Activated effector memory CD4-positive, alpha-beta T cell treated with Interleukin-2 at 50 U/mL for 16 hours (primary cell): ENCODE results near the gene LRTM1.

ENCODE experiments used
- DNase-seq: peaks from one replicate; pipeline ENCODE4 v3.0.0-alpha.2; 2020

Gene LRTM1

DNA sequence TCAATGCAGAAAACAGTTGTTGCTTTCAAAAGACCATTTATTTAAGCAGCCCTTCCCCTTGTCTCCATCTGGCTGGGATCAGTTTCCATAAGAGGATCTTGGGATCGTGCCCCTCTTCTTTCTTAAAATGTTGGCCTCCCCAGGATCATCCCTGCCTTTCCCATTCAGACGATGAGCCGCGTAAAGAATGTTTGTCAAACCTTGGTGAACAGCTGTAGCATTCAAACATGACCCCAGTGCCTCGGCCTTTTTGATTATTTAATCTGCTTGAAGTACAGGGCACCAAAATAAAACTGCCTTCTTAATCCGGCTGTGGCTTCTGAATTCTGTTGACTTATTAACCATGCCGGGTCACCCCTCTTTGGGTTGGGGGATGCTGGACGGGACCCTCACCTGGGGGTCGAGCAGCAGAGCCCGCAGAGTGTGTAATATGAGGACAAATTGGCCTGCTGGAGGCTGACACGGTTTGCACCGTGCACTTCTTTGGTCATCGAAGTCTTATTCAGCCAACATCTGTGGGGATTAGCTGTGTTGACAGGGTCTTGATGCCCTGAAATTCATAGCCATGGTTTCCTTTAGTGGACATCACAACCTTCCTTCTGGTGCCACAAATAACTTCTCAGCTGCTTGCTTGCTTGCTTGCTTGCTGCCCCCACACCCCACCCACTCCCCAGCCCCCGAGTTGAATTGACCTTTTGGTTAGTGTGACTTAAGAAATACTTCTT lies at the start of gene LRTM1:
Gene LRTM1, minus strand, starts transcription at position 14 of the 725 bp plus-strand sequence. CDS start 148 bp downstream, outside the sequence.
- no peak for DNase-seq

DNA sequence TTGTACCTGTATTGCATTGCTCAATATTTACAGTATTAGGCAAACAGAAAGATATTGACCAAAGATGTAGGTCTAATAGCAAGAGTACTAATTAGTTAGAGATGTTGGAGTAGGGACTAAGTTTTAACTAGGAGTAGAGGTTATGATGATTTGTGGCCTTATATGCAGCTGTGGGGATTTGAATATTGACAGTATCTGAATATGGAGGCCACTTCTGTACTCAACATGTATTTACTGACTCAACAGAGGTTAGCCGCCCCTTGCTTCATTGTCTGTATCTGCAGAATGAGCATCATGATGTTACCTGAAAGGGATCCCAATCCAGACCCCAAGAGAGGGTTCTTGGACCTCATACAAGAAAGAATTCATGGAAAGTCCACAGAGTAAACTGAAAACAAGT lies 49.6 kb upstream of the LRTM1 start:
- DNase-seq: no peak

DNA sequence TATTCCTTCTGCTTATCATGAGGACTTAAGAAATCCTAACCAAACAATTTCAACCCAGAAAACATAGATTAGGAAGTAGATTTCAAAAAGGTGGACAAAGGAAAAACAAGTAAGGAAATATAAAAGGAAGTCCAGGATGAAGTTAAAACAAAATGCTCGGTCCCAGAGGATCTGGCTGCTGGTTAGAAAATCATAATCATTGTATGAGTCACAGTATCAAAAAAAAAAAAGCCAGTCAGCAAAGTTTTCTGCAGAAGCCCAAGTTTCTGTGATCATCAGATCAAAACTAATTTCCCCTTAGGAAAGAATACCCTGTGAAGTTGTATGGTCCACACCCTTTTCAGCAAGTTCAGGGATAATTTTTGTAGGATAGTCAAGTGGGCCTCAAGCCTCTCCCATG lies 43.0 kb upstream of the LRTM1 start:
- DNase-seq: no peak

DNA sequence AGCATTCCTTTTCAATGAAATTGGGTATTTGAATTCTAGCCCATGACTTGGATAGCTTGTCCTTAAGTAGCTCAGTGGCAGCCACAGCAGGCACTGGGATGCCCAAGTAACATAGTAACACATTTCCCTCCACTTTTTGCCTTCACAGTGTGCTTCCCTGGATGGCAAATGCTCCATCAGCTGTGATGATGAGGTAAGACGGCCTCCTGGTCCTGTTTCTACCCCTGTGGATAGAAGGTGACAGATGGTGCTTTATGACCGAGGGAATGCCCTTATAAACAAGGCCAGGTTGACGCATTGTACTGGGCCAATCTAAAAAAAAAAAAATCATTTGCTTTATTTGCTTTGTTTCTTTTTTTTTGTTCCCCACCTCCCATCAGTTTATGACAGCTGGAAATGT lies 41.8 kb upstream of the LRTM1 start:
- DNase-seq: no peak

DNA sequence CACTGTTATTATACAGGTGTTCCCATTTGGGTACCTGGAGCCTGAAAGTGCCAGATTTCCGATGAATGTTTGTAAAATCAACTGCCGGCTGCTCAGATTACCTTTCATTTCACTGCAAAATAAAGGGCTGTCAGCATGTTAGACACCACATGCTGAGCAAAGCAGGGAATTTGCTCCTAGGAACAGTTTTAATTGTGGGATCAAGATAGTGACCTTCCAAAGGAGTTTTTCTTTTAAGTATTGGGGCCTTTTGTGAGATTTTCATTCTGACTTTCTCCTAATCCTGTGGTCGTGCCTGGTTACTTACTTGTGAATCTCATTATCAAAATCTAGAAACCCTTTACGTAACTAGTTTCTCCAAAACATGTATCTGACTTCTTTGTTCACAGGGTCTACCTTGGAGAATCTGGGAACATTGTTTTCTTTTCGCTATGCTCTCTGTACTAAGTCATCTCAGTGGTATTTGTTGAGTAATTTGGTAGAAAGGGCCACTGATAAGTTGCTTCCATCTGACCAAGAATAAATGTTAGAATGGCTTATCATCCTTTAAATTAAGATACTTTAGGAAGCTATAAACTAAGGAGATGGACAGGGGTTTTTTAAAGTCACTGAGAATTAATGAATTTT lies 40.8 kb upstream of the LRTM1 start:
- DNase-seq: no peak

DNA sequence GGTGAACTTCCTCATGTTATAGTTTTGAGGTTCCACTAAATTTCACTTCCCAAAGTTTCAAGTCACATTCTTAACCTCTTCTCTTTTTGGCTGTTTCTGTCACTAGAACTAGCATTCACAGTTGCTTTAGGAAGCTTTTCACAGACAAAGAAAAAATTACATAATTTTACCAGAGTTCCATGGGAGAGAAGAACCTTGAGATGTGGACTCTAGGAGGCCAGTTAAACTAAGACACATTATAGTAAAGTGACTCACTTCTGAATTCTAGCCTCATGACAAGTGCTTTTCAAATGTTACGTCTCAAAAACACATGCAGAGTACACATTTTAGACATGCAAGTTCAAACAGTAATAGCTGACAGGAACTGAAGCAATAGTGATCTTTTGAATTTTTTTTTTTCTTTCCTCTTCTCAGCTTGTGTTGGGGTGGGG lies 39.9 kb upstream of the LRTM1 start:
- no peak for DNase-seq

DNA sequence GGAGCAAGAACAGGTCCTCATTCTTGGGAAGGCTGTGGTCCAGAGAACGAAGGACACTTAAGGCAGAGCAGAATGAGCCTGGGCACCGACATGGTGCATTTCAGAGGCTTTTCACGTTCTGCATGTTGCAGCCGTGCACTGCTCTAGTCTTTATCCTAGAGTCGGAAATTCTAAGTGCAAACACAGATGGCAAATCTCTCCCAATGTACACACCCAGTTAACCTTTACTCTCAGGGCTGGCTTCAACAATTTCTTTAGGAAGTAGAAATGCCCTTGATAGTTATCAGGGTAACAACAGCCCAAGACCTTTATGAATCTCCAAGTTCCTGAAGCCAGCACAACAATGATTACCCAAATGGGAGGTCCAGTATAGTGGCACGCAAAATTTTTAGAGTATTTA lies 39.1 kb upstream of the LRTM1 start:
- no peak for DNase-seq

DNA sequence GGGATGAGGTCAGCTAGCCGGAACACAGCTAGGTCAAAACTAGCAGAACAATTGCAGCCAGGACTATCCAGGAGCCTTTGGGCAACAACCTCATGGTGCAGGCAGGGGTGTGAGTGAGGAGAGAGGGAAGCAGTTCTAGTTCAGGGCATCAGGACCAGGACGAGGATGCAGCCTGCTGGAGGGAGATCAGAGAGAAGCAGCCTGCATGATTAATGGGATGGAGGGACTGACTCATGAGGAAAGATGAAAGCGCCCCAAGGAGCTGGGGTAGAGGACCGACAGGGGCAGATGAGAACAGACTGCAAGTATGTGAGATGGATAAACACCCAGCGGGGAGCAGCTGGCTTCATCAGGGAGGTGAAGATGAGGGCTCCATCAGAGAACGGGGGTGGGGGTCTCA lies 37.9 kb upstream of the LRTM1 start:
- DNase-seq: no peak

DNA sequence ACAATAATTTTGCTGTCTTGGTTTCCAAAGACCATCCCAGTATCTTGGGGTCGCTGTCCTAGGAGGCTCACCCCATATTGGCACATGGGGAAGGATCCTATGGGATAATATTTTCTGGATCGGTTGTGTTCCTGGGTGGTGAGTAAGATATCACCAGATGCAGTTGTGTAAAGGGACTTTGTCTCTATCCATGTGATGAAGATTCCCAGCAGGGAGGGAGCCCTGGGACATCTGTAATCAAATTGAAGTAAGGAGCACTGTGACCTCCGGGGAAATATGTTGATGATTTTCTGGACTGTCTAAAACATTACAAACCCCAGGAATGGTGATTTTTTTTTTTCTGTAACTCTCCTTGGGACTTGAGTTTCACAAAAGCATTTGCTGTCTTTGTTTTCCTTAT lies 36.2 kb upstream of the LRTM1 start:
- DNase-seq: no peak

DNA sequence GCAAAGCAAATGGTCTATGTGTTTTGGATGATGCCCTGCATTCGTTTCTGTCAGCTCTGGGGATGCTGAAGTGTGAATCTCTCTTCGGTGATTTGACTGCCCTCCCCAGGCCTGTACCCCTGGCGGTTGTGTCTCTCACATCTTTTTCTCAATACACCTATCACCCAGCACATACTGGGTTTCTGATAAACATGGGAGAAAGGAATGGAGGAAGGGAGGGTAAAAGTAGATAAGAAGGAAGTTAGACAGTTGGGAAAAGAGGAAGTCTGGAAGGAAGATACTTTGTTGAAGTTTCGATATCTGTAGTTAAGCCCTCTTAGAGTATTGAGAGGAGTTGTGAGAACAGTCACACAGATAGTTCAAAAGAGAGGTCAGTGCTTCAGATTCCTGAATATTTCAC lies 35.8 kb upstream of the LRTM1 start:
- no peak for DNase-seq

DNA sequence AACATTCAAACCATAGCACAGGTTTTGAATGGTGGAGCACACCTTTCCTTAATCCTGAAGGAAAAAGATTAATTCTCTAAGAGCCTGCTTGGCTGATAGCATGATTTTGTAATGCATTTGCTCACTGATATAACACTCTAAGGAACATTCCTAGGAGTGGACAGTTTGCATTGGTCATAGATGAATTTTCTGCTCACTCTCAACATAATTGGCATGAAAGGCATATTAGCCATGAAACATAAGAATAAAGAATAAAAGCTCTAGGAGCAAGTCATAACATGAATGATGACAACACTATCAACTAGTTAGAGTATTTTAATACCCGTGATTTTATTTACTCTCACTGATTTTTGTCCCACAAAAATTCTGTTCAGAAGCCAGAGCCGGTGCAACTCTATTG lies 34.3 kb upstream of the LRTM1 start:
- no peak for DNase-seq

DNA sequence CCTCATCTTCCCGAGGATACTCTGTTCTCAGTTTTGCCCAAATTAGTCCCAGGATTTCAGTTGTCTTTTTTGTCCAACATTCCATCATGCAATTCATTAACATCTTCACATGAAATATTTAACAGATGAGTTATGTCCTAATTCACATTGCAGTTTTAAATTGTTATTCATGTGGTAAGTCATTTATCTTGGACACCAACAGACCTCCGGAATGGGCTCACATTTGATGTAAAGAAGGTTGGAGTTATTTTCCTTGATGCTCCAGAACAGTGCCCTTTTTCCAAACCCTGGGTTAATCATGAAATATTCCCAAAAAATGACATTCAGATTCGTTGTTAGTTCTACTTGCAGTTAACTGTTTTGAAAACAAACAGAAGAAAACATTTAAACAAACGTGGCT lies 32.8 kb upstream of the LRTM1 start:
- no peak for DNase-seq

DNA sequence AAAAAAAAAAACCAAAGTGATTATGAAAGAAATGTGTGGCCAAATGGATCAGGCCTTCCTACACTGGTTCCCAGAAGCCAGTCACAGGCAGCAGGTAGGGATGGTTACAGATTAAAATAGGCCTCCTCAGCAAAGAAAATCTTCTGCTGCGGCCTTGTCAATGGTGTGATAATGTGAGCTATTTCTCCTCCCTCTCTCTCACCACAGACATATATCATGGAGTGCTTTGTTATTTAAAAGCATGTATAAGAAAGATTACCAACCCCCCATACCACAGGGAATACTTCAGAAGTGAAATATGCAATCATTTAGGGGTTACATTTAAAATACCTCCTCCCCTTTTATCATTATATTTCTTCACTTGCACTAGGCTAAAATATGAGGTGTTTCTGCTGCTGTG lies 32.2 kb upstream of the LRTM1 start:
- no peak for DNase-seq

DNA sequence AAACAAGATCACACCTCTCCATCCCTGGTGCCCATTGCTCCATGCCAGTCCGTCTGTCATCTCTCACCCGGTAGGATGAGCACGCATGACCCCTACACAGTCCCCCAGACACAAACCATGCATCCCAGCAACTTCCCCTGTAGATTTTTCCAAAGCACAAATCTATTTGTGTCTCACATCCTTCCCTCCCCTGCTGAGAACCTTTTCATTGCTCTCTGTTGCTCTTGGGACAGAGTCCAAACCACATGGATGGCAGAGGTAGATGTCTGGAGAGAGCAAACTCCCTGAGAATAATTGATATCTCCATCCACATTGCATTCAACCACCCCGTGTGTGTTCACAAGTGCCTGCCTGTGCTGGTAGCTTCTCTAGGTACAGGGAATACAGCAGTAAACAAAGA lies 29.9 kb upstream of the LRTM1 start:
- DNase-seq: no peak

DNA sequence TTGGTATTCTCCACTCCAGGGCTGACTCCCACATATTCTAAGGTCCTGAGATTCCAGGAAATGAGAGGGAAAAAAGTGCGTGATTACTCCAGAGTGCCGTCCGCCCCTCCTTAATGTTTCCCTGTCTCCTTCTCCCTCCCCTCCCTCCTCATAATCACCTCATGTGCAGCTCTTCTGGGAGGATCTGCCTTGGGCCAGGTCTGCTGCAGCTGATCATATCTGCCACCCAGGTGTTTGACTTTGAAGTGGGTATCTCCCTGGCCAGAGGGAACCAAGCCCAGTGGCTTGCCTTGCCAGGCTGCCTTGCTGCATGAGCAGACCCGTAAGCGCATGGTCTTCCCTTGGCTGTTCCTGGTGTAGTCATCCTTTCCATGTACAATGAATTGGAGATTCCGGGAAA lies 28.1 kb upstream of the LRTM1 start:
- no peak for DNase-seq

DNA sequence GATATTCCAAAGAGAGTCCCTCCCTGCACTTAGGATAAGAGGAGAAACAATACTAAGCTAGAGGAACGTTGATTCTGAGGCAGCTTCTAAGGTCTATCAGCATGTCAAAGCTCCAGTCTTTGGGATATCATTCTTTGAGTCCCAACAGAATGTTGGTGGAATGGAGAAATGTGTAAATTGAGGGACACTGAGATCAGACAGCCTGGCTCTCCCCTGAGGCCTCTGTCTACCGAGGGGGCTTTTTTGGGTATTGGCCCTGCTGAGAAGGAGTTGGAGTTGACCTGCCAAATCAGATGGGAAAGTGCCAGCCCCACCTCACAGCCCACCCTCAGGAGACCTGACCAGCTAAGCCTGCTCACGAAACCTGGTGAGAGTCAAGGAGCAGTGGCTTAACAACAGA lies 27.6 kb upstream of the LRTM1 start:
- no peak for DNase-seq

DNA sequence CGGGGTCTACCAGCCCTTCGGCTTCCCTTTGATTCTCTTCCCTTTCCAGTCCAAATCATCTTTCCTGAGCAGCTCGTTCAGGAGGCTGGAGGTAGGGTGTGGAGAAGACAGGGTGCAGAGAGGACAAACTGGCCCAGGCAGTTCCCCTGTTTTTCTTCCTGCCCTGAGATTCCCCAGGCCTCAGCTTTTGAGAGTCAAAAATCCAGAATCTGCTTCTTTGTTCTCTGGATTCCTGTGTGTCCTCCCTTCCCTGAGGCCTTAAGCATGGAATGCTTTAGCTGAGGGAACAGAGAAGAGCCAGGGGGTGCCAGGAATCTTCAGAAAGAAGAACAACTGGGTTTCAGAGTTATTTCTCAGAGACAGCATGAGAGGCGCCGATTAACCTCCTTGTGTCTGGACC lies 26.7 kb upstream of the LRTM1 start:
- DNase-seq: no peak

DNA sequence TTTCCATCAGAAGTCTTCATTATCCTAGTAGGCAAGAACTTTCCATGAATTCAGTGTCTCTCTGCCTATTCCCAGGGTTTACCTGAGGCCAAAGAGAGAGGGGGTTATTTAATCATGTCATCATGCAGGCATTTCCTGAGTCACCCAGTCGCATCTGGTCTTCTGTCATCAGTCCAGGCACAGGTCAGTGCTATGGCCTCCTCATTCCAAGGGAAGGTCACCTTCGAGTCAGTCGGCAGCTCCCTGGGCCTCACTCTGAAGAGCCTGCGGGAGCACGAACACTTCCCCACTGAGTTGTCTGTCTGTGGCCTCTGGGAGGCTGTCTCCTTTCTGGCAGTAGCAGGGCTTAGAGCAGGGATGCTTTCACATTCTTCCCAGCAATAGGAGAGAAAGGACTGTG lies 26.2 kb upstream of the LRTM1 start:
- DNase-seq: no peak

DNA sequence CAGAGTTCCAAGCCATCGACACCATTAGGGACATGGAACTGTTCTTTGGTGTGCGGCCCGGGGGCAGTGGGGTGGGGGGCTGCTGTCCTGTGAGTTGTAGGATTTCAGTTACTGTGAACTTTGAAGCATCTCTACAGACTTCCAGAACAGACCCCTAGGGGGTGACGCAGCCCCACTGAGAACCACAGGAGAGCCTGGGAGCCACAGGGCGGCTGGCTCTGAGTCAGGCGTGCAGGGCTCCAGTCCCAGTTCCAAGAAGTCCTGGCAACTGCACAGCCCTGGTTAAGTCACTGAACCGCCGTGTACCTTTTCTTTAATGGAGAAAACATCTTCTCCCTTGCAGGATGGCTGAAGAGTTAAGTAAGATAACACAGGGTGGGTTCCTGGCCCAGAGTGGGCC lies 23.5 kb upstream of the LRTM1 start:
- DNase-seq: no peak

DNA sequence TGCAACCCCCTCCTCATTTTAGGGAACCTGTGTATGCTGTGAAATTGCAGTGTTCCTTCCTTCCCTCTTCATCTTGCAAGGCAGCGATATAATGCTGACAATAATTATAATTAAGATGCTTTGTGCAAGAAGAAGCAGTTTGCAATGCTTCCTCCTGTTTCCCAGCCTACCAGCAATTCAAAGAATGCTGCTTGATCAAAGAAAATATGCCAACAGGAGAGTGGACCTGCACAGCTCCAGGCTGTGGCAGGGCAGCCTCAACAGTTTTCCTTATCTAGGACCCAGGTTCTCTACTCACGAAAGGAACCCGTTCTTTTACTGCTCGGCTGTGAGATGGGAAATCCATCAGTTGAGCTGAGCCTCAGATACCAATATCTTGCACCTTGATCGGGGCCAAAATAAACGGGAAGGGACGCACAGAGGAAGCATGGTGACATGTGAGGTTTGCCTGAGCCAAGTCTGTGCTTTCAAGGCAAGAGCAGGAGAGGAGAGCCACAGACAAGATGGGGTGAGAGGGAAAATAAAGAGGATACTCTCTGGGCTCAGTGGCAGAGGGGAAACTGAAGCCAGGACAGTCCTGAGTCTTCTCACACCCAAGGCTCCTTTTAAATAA lies 22.6 kb upstream of the LRTM1 start:
- no peak for DNase-seq

DNA sequence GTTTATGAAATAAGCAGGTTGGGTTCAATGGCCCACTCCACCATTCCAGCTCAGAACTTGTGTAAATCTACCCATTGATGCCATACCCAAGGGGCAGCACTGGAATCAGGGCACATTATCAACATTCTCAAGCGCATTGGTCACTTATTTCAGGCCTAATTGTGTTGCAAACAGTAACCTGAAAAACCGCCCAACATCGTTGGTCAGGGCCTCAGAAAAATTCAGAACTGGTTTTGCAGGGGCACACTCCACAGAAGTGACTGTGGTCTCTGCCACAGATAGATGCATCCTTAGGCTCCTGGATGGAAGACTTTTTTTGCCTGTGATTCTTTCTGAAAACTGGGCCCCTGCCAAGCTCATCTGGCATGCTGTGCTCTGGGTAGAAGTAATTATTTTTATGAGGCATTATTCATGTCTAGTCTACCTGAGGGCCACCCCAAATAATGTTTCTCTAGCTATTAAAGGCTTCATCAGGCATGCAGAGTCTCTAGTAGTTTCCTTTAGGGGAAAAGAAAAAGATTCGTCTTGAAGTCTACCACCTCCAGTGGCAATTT lies 21.7 kb upstream of the LRTM1 start:
- no peak for DNase-seq

DNA sequence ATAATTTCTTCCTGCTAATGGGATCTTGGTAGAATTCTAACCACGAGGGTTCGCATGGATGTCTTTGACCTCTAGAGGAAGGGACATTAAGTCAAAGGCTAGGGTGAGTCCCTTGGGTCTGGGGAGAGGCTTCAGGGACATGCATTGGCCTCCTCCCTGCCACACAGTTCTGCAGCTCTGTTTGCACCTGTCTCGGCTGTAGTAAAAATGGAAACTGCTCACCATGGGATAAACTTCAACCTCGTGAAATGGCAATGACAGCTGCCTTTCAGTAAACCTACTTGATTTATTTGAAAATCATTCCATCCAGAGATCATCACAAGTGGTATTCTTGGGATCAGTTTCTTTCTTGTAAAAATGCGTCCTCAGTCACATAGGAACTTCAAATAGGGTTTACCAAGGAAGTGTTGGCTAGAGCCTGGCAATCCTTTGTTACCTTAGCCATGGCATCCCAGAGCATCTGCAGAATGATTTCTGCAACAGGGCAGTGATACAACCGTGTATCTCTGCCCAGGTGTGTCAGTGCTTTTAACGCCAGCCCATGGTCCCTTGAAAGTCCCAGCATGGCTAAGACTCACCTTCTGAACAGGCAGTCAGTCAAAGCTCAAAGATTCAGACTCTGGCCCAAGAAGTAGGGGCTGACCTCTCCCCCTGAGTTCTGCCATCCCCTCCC lies 14.0 kb upstream of the LRTM1 start:
- no peak for DNase-seq

DNA sequence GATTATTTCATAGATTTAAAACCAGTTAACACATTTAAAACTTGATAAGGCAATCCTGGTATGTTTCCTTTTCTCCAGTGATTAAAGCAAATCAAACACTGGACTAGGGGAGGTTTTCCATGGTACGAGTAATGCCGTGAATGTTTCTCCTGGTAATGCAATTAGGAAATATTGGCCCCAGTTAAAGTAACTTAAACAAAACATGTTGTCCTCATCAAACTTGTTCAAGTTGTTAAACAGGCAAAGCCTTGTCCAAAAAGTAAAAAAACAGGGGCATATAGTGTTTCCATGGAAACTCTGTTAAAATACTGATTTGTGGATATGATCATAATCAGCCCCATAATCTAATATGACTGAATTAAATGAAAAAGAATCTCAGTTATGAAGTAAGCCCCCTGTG lies 13.1 kb upstream of the LRTM1 start:
- DNase-seq: no peak
